GM18519 (cell line): ENCODE data around the gene ABLIM1.

Experiments used
- ATAC-seq: cut with Tn5 transposase; IDR thresholded peaks from one replicate; pipeline ENCODE4 v1.9.1; 2021; ENCODE audit warnings: mild to moderate bottlenecking, moderate library complexity; ENCODE audit not compliant: unreplicated experiment, low FRiP score

The ABLIM1 gene

GRCh38 chr10:114680543-114681117 is 22.6 kb upstream of the ABLIM1 start:
- no peak for ATAC-seq

DNA sequence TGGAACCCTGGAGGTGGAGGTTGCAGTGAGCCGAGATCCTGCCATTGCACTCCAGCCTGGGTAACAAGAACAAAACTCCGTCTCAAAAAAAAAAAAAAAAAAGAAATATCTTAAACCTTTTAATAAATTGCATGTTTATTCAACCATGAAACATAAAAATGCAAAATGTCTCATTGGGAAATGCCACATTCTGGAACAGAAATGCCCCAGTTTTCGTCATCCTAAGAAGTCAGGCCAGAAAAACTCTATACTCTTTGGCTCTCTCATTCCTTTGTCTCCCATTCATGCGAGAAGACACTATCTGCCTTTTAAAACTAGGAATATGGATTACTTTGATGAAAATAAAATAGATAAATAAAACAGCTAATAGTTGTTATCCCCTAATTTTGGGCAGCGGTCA is 21.5 kb upstream of the ABLIM1 start:
- ATAC-seq = no peak

- ATAC-seq = no peak
Observed at GRCh38 chr10:114678820-114679219, 20.7 kb upstream of the ABLIM1 start.

DNA sequence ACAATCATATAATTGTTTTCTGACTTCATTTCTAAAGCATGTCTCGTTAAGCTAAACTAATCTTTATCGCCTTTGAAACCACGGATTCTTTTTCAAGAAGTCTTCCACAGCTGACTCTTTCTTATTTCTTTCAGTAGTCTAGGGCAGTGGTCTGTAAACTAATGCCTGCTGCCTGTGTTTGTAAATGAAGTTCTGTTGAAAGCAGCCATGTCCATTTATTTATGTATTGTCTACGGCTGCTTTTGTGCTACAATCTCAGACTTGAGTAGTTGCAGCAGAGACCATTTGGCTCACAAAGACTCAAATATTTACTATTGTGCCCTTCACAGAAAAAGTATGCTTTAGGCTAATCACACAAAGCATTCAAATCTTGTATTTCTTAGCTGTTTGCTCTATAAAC is 20.3 kb upstream of the ABLIM1 start:
- ATAC-seq = no peak

- no peak for ATAC-seq
Observed at GRCh38 chr10:114674346-114674745, 16.3 kb upstream of the ABLIM1 start.

GRCh38 chr10:114669648-114670047 is 11.6 kb upstream of the ABLIM1 start:
- ATAC-seq = no peak

- no peak for ATAC-seq
Observed at GRCh38 chr10:114668375-114669080, 10.5 kb upstream of the ABLIM1 start.

DNA sequence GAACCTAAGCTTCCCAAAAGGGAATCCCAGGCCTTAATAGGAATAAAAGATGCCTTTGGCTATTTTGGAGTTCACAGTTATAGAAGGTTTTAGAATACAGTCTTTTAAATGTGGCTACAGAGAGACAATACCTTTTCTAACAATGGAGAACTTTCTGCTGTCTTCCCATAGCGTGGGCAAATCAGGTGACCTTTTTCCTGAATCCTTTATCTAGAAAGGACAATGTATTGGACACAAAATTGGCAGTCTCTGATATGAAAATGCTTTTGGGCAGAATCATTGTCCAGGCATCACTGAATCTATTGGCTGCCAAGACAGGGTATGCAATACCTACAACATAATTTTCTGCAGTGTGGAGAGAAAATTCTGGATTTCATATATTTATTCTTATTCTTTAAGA is 7.8 kb upstream of the ABLIM1 start:
- no peak for ATAC-seq

- ATAC-seq = no peak
Observed at GRCh38 chr10:114665406-114665805, 7.3 kb upstream of the ABLIM1 start.

DNA sequence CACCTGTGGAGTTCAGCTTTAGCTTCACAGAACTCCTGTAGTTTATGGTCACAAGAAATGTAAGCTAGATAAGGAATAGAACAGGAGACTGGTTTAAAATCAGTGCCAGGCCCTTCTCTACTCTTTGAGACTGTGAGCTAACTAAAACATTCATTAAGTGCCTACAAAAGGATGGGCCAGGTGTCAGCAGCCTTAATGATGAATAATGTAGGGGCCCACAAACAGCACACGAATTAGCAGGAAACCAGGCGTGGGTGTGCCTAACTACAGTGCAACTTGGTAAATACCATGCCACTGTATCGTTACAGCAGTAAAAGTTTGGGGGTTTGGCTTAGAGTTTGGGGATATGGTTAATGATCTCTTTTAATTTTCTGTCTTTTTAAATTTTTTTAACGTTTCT is 6.1 kb upstream of the ABLIM1 start:
- no peak for ATAC-seq

DNA sequence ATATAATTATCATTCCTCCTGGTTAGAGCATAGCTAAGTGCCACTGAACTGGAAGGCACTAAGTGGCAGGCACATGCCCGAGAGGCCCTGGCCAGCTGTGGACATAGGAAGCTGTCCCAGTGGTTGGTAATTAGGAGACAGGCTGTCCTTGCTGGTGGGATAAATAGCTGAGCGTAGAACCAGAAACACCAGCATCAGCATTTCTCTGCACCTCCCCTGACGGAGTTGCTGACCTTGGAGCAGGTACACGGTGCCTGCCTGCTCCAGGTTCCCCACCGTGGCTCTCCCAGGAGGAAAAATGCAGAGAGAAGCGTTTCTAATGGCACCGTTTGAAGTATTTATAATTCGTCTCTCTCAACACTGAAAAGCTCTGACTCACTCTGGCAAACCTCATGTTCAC is 5.6 kb upstream of the ABLIM1 start:
- ATAC-seq = no peak

DNA sequence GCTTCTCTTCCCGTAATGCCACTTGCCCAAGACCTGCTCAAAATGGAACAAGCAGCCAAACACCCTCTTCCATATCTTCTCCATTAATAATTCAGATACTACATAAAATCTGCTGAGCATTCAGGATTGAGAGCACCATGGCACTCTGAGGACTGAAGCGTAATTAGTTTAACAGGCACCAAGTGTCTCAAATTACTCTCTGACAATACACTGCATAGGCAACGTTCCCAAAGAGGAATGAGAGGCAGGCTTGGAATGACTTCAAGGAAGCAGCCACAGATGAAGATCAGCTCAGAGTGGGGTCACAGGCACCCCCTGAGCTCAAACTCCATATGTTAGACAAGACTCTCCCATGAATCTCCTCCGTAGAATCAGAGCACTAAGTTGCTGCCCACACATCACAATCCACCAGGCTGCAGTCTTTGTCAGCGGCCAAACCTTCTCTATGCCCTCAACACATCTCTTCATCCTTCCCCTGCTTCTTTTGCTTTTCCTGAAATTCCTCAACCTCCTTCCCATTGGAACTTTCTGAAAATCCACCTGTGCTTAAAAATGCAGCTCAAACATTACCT is 4.7 kb upstream of the ABLIM1 start:
- ATAC-seq = no peak

GRCh38 chr10:114661212-114661880 is 3.3 kb upstream of the ABLIM1 start:
- ATAC-seq = no peak

DNA sequence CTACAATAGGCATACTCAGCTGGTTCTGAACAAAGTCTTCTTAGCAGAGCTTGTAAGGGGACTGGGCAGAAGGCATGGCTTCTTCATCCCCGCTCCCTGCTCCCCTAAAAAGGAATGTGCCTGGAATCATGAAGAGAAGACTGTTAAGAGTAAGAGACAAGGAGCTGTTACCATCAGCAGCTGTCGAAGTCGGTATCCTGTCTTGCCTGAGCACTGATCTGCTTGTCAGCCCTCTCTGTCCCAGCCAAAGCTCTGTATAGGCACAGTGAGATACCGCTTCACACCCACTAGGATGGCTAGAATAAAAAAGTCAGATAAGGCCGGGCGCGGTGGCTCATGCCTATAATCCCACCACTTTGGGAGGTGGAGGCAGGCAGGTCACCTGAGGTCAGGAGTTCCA is 2.4 kb downstream of the ABLIM1 start:
- ATAC-seq = no peak

DNA sequence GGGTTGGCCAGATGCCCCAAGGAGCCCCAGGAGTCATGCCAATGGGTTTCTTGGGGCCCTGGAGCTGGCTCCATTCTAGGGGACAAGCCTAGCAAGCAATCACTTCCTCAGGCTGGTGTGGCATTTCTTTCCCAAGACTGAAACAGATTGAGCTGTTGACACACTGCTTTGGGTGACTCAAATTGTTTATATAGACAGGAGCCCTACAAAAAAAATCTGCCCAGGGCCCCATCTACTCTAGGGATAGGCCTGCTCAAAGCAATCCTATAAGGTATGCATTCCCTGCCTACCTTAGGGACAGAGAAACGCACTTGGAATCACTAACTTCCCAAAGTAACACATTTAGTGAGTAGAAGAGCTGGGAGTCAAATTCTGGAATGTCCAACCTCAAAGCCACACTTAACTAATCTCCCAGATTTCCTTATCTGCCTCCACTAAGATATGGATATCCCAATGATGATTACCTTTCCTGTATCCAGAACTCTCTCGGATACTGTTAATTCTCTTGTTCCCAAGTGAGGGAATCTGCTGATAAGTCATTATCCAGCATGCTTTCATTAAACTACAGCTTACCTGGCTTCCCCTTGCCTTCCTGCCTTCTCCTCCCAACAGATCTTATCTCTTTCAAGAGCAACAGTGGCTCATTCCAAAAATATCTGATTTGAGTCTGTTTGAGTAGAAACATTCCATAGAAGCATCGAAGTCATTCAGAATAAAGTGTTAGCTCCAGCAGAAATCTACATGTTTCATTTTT is 3.1 kb downstream of the ABLIM1 start:
- no peak for ATAC-seq

GRCh38 chr10:114653926-114654325 is 4.1 kb downstream of the ABLIM1 start:
- ATAC-seq = no peak

- no peak for ATAC-seq
Observed at GRCh38 chr10:114652402-114653368, 5.4 kb downstream of the ABLIM1 start.

DNA sequence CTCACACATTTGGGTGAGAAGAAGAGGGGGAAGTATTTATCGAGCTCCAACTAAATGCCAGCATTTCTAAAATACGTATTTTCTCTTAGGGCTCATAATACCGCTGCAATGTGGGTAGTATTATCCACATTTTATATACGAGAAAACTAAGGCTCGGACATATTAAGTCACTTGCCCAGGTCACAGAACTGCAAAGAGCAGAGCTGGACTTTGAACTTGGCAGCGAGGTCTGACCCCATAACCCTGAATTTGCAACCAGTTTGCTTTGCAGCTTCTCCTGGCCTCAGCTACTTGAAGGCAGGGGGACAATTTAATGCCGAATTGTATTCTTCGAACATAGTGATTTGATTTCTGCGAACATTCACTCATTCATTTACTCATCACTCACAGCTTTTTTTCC is 7.2 kb downstream of the ABLIM1 start:
- no peak for ATAC-seq

GRCh38 chr10:114650266-114650665 is 7.8 kb downstream of the ABLIM1 start:
- ATAC-seq = no peak
